DOHH2 (cell line): ENCODE data around the gene ATP2B2.

Experiments used
- H3F3A ChIP-seq: fragments of 200-600 bp; sonication (generic), shearing (Covaris generic); 2 replicates; pipeline ENCODE4 v1.6.0; 2016; ENCODE audit warnings: antibody characterized with exemption, mild to moderate bottlenecking; ENCODE audit not compliant: control insufficient read depth, insufficient read depth
- H3K27ac ChIP-seq: fragments of 200-600 bp; sonication (generic); 2 replicates; pipeline ENCODE4 v1.5.1; 2014; ENCODE audit warnings: low read depth, mild to moderate bottlenecking, low read length, moderate library complexity
- H3K27me3 ChIP-seq: fragments of 200-600 bp; sonication (generic); 2 replicates; pipeline ENCODE4 v1.6.1; 2014; ENCODE audit warnings: mild to moderate bottlenecking, low read length, mixed read lengths; ENCODE audit not compliant: control insufficient read depth
- H3K36me3 ChIP-seq: fragments of 200-600 bp; sonication (generic); 2 replicates; pipeline ENCODE4 v1.6.1; 2014; ENCODE audit warnings: mild to moderate bottlenecking, low read length, moderate library complexity, mixed read lengths; ENCODE audit not compliant: control insufficient read depth
- H3K4me1 ChIP-seq: fragments of 200-600 bp; sonication (generic); 2 replicates; pipeline ENCODE4 v1.6.1; 2014; ENCODE audit warnings: mild to moderate bottlenecking, low read length, mixed read lengths; ENCODE audit not compliant: control insufficient read depth
- H3K4me2 ChIP-seq: fragments of 200-600 bp; sonication (generic); 2 replicates; pipeline ENCODE4 v1.6.0; 2014; ENCODE audit warnings: mild to moderate bottlenecking, low read length, moderate library complexity
- H3K4me3 ChIP-seq: fragments of 200-600 bp; sonication (generic); 2 replicates; pipeline ENCODE4 v1.5.1; 2014; ENCODE audit warnings: mild to moderate bottlenecking, low read length, mixed read lengths
- H3K79me2 ChIP-seq: fragments of 200-600 bp; sonication (generic); 2 replicates; pipeline ENCODE4 v1.6.1; 2014; ENCODE audit warnings: mild to moderate bottlenecking, low read length, mixed read lengths; ENCODE audit not compliant: control insufficient read depth
- H3K9me2 ChIP-seq: fragments of 200-600 bp; sonication (generic); replicated peaks from 2 replicates; pipeline ENCODE4 v1.6.1; 2014; ENCODE audit warnings: mild to moderate bottlenecking, low read length, mixed read lengths; ENCODE audit not compliant: control insufficient read depth
- H3K9me3 ChIP-seq: fragments of 200-600 bp; sonication (generic); 2 replicates; pipeline ENCODE4 v1.6.1; 2014; ENCODE audit warnings: antibody characterized with exemption, low read length, mixed read lengths; ENCODE audit not compliant: control insufficient read depth, insufficient read depth
- H4K20me1 ChIP-seq: fragments of 200-600 bp; sonication (generic); 2 replicates; pipeline ENCODE4 v1.6.0; 2014; ENCODE audit warnings: low read depth, mild to moderate bottlenecking, antibody characterized with exemption, low read length, moderate library complexity; ENCODE audit not compliant: control insufficient read depth, insufficient read depth
- CTCF ChIP-seq: fragments of 200-600 bp; sonication (generic); IDR thresholded peaks from one replicate; pipeline ENCODE4 v1.5.1; 2014; ENCODE audit warnings: antibody characterized with exemption, mild to moderate bottlenecking, low read depth, low read length; ENCODE audit not compliant: poor library complexity, severe bottlenecking
- EZH2phosphoT487 ChIP-seq: fragments of 200-600 bp; sonication (generic); IDR thresholded peaks from 2 replicates; pipeline ENCODE4 v1.6.1; 2017; ENCODE audit warnings: borderline replicate concordance, mild to moderate bottlenecking, antibody characterized with exemption, low read length, moderate library complexity, mixed read lengths

The ATP2B2 gene

GRCh38 chr3:10279384-10280176 is 225.8 kb downstream of the ATP2B2 start:
- Histone ChIP-seq H3K9me3 (no peaks in the 10 kb centered on the region), H3F3A (no peaks in the 10 kb centered on the region), H3K4me2 (no peak overlapping the region), H3K27ac (no peak overlapping the region), H3K4me1 (peaks cover 2% of the 10 kb centered on the region), H3K79me2 (peaks cover 47% of the 10 kb centered on the region), H4K20me1 (peaks cover 18% of the 10 kb centered on the region; the same call in 1 of the 2 replicates), H3K27me3 (no peaks in the 10 kb centered on the region), H3K9me2 (no peaks in the 10 kb centered on the region), H3K4me3 (no peak overlapping the region), H3K36me3 (peaks cover 87% of the 10 kb centered on the region)
- TF ChIP-seq EZH2phosphoT487 (no peak), CTCF (no peak)

GRCh38 chr3:10278501-10278900 is 226.9 kb downstream of the ATP2B2 start:
- Histone ChIP-seq H3K4me2 (no peak overlapping the region), H3K4me3 (no peak overlapping the region), H3K79me2 (peaks cover 58% of the 10 kb centered on the region), H3F3A (peaks cover 4% of the 10 kb centered on the region; the same call in 1 of the 2 replicates), H3K27ac (no peak overlapping the region), H4K20me1 (peaks cover 25% of the 10 kb centered on the region), H3K27me3 (no peaks in the 10 kb centered on the region), H3K9me3 (no peaks in the 10 kb centered on the region), H3K36me3 (peaks cover 89% of the 10 kb centered on the region), H3K4me1 (peaks cover 13% of the 10 kb centered on the region), H3K9me2 (no peaks in the 10 kb centered on the region)
- TF ChIP-seq CTCF (no peak), EZH2phosphoT487 (no peak)

GRCh38 chr3:10277115-10277625 is 228.2 kb downstream of the ATP2B2 start:
- Histone ChIP-seq H3K9me2 (no peaks in the 10 kb centered on the region), H3K4me1 (peaks cover 26% of the 10 kb centered on the region), H3K27me3 (no peaks in the 10 kb centered on the region), H3K27ac (no peak overlapping the region), H3K4me2 (no peak overlapping the region), H3K79me2 (peaks cover 71% of the 10 kb centered on the region), H4K20me1 (peaks cover 27% of the 10 kb centered on the region), H3F3A (peaks cover 4% of the 10 kb centered on the region; the same call in 1 of the 2 replicates), H3K9me3 (no peaks in the 10 kb centered on the region), H3K4me3 (no peak overlapping the region), H3K36me3 (peaks cover 86% of the 10 kb centered on the region)
- TF ChIP-seq EZH2phosphoT487 (no peak), CTCF (no peak)
